ENCODE results near the gene TAOK3. TPM values are rescaled to one million over a fixed set of nuclear protein-coding genes. Genes with fewer than 3 reads are reported as not detected.

Gene TAOK3
- total RNA-seq, 1 experiment from 2014 or later, result 17.7 TPM

DNA sequence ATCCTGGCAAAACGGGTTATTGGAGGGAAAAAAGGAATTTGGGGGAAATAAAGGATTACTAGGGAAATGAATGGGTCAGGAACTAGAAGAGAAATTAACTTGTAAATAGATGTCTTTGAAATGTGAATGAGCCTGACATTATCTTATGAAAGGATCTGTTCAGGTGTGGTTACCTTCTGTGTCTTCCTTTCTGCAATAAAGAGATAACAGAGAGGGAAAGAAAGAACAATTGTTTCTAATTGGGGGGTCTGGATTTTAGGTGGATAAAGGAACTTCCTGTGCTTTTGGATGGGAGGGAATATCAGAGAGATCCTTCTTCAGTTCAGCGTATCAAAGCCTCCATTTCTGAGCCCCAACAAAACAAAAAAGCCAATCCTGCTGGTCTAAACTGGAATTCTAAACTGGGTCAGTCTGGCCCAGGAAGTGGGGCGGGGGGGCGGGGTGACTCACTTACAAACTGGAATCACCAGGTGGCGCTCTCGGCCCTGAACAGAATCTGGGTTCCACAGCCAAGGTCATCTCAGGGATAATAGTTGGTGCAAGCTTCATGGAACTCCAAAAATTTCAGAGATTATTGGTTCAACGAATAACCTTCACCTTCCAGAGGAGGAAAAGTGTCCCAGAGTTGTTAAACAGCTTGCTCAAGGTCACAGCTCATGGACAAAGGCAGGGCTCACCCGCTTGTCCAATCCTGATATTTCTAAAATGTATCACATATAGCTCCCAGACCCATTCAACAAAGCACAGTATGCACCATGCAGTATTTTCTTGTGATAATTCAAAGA is 251.9 kb downstream of the TAOK3 start:
- no peaks in the 10 kb centered on the region for H3K36me3 Mint-ChIP-seq (ENCODE audit: insufficient read depth, unreplicated experiment)
- peak; percentile 67 to 68 for DNase-seq
- peaks cover 14% of the 10 kb centered on the region for H3K4me1 ChIP-seq
- ChIA-PET CTCF (interaction anchor here (0.6 to 1.4 kb wide), 11 partner anchors 15 to 255 kb away, joined by 3 to 10 read pairs (median 4); partner anchors contain the start of genes PEBP1, SUDS3, TAOK3 and VSIG10), POLR2A (interaction anchor here (0.8 to 0.9 kb wide), 2 partner anchors 17 to 253 kb away, joined by 3 read pairs; partner anchors contain the start of gene VSIG10)
- TF ChIP-seq, protein P1, sequence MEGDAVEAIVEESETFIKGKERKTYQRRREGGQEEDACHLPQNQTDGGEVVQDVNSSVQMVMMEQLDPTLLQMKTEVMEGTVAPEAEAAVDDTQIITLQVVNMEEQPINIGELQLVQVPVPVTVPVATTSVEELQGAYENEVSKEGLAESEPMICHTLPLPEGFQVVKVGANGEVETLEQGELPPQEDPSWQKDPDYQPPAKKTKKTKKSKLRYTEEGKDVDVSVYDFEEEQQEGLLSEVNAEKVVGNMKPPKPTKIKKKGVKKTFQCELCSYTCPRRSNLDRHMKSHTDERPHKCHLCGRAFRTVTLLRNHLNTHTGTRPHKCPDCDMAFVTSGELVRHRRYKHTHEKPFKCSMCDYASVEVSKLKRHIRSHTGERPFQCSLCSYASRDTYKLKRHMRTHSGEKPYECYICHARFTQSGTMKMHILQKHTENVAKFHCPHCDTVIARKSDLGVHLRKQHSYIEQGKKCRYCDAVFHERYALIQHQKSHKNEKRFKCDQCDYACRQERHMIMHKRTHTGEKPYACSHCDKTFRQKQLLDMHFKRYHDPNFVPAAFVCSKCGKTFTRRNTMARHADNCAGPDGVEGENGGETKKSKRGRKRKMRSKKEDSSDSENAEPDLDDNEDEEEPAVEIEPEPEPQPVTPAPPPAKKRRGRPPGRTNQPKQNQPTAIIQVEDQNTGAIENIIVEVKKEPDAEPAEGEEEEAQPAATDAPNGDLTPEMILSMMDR (IDR thresholded peaks at IDR 0.05; ENCODE audit: insufficient read depth in 1 of 2, low read depth in 1 of 2, low read length in 1 of 2, severe bottlenecking in 1 of 2, unreplicated experiment in 1 of 2), result peak; percentile 77 to 78
- H3K4me3 ChIP-seq (ENCODE audit: low read depth, low read length), result no peak overlapping the region
- no peak overlapping the region for H3K4me3 Mint-ChIP-seq (ENCODE audit: unreplicated experiment)
- no peaks in the 10 kb centered on the region for H3K27me3 Mint-ChIP-seq (ENCODE audit: insufficient read depth, unreplicated experiment)
- no peaks in the 10 kb centered on the region for H3K9me3 ChIP-seq
- no TSS peak for BruUV-seq (replicated peaks)
- intact Hi-C loops (cut with micrococcal nuclease; ENCODE audit: unreplicated experiment), result loop anchor here (1.0 to 5.0 kb wide), 3 partner anchors 47 to 256 kb away; partner anchors contain the start of genes SUDS3 and WSB2
- H3K27me3 ChIP-seq (replicated peaks; ENCODE audit: control insufficient read depth, insufficient read depth, low read length), result no peaks in the 10 kb centered on the region
- no peaks in the 10 kb centered on the region for H3K9me3 Mint-ChIP-seq (ENCODE audit: unreplicated experiment)
- no peaks in the 10 kb centered on the region for H3K36me3 ChIP-seq (ENCODE audit: control insufficient read depth, insufficient read depth, low read length)
- peaks cover 14% of the 10 kb centered on the region for H3K4me1 Mint-ChIP-seq (ENCODE audit: low read depth, unreplicated experiment)
- H3K27ac Mint-ChIP-seq (ENCODE audit: unreplicated experiment), result peak overlapping the region; percentile 69

GRCh38 chr12:118119449-118119879 is 253.2 kb downstream of the TAOK3 start:
- no peak overlapping the region for H3K27ac Mint-ChIP-seq (ENCODE audit: unreplicated experiment)
- intact Hi-C loops (cut with micrococcal nuclease; ENCODE audit: unreplicated experiment), result no loop called here
- no peaks in the 10 kb centered on the region for H3K36me3 ChIP-seq (ENCODE audit: control insufficient read depth, insufficient read depth, low read length)
- H3K36me3 Mint-ChIP-seq (ENCODE audit: insufficient read depth, unreplicated experiment), result no peaks in the 10 kb centered on the region
- TF ChIP-seq, protein P1 (IDR thresholded peaks at IDR 0.05; ENCODE audit: insufficient read depth in 1 of 2, low read depth in 1 of 2, low read length in 1 of 2, severe bottlenecking in 1 of 2, unreplicated experiment in 1 of 2), result no peak
- H3K4me3 Mint-ChIP-seq (ENCODE audit: unreplicated experiment), result no peak overlapping the region
- no peaks in the 10 kb centered on the region for H3K9me3 ChIP-seq
- H3K27me3 ChIP-seq (replicated peaks; ENCODE audit: control insufficient read depth, insufficient read depth, low read length), result no peaks in the 10 kb centered on the region
- peaks cover 9% of the 10 kb centered on the region for H3K4me1 Mint-ChIP-seq (ENCODE audit: low read depth, unreplicated experiment)
- no peak for DNase-seq
- ChIA-PET POLR2A (interaction anchor here (0.5 kb wide), 1 partner anchor 22 kb away, joined by 3 read pairs; no protein-coding TSS in a partner anchor), CTCF (no interaction called here)
- H3K4me3 ChIP-seq (ENCODE audit: low read depth, low read length), result no peak overlapping the region
- H3K4me1 ChIP-seq, result peaks cover 12% of the 10 kb centered on the region
- no TSS peak for BruUV-seq (replicated peaks)
- H3K9me3 Mint-ChIP-seq (ENCODE audit: unreplicated experiment), result no peaks in the 10 kb centered on the region
- H3K27me3 Mint-ChIP-seq (ENCODE audit: insufficient read depth, unreplicated experiment), result no peaks in the 10 kb centered on the region

DNA sequence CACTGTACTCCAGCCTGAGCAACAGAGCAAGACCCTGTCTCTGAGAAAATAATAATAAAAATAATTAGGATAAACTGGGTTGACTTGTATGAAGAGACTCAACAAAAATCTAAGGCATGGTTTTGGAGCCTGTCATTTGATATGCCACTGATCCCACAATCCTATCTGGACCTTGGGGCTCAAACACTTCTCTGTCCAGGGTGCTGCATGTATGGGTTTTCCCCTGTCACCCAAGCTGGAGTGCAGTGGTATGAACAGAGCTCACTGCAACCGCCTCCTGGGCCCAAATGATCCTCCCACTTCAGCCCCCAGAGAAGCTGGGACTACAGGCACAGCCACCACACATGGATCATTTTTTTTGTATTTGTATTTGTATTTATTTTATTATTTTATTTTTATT is 263.6 kb downstream of the TAOK3 start:
- intact Hi-C loops (cut with micrococcal nuclease; ENCODE audit: unreplicated experiment), result no loop called here
- Histone ChIP-seq H3K36me3 (ENCODE audit: control insufficient read depth, insufficient read depth, low read length) (no peaks in the 10 kb centered on the region), H3K9me3 (no peaks in the 10 kb centered on the region), H3K4me3 (ENCODE audit: low read depth, low read length) (no peak overlapping the region), H3K4me1 (peaks cover 12% of the 10 kb centered on the region; the same call in 1 of the 2 replicates), H3K27me3 (replicated peaks; ENCODE audit: control insufficient read depth, insufficient read depth, low read length) (no peaks in the 10 kb centered on the region)
- POLR2A ChIA-PET, result no interaction called here
- Mint-ChIP-seq H3K27ac (ENCODE audit: unreplicated experiment) (no peak overlapping the region), H3K4me3 (ENCODE audit: unreplicated experiment) (no peak overlapping the region), H3K9me3 (ENCODE audit: unreplicated experiment) (no peaks in the 10 kb centered on the region), H3K4me1 (ENCODE audit: low read depth, unreplicated experiment) (no peaks in the 10 kb centered on the region), H3K36me3 (ENCODE audit: insufficient read depth, unreplicated experiment) (no peaks in the 10 kb centered on the region), H3K27me3 (ENCODE audit: insufficient read depth, unreplicated experiment) (no peaks in the 10 kb centered on the region)
- no peak for DNase-seq
- no TSS peak for BruUV-seq (replicated peaks)
- TF ChIP-seq, protein P1 (IDR thresholded peaks at IDR 0.05; ENCODE audit: insufficient read depth in 1 of 2, low read depth in 1 of 2, low read length in 1 of 2, severe bottlenecking in 1 of 2, unreplicated experiment in 1 of 2), result no peak
- CTCF ChIA-PET, result no interaction called here
